Measurements from ENCODE around the gene TSHZ2. TPM values are rescaled to one million over a fixed set of nuclear protein-coding genes. Genes with fewer than 3 reads are reported as not detected.

Gene TSHZ2
- total RNA-seq, 1 experiment from 2014 or later: 0.07 TPM

GRCh38 chr20:53222932-53223331 lies 250.8 kb downstream of the TSHZ2 start:
- no peak overlapping the region for H2AFZ ChIP-seq (ENCODE audit: low read length)
- WGBS (ENCODE audit: extremely low coverage, insufficient read length, low lambda C conversion rate): no CpG with 5 or more reads among the region's 3 CpGs
- no peaks in the 10 kb centered on the region for H3K79me2 ChIP-seq (ENCODE audit: insufficient read depth, low read length)
- Mint-ChIP-seq H3K4me3 (no peak overlapping the region), H3K27ac (no peak overlapping the region), H3K36me3 (ENCODE audit: insufficient read depth in 1 of 3, low read depth in 3 of 3) (peaks cover 13 to 20% (median 20%) of the 10 kb centered on the region in 3 experiments), H3K9me3 (peaks cover 18 to 21% of the 10 kb centered on the region in 2 experiments), H3K27me3 (ENCODE audit: low read depth) (peaks cover 6% of the 10 kb centered on the region), H3K4me1 (peaks cover 29 to 33% of the 10 kb centered on the region in 2 experiments)
- no peaks in the 10 kb centered on the region for H3K9me3 ChIP-seq (ENCODE audit: control insufficient read depth, low read depth, low read length)
- TF ChIP-seq CTCF (conservative IDR thresholded peaks at IDR 0.05): no peak
- H3K18ac ChIP-seq (ENCODE audit: insufficient read length, low read depth, low read length): no peak overlapping the region
- no peak overlapping the region for H4K8ac ChIP-seq (replicated peaks; ENCODE audit: insufficient read length, low read depth, low read length)
- no peaks in the 10 kb centered on the region for H3K23me2 ChIP-seq (ENCODE audit: insufficient read length, low read depth, low read length, poor library complexity, severe bottlenecking)
- H2BK20ac ChIP-seq (ENCODE audit: low read depth, low read length, poor library complexity, severe bottlenecking): no peak overlapping the region
- no peak overlapping the region for H3K9ac ChIP-seq (ENCODE audit: extremely low read depth, insufficient read length, low read length)
- no peak overlapping the region for H4K5ac ChIP-seq (ENCODE audit: insufficient read length, low read depth, low read length)
- H2BK12ac ChIP-seq (ENCODE audit: insufficient read length, low read depth, low read length): no peak overlapping the region
- no peak overlapping the region for H3K4me2 ChIP-seq (ENCODE audit: insufficient read depth, insufficient read length, low read length)
- no peak overlapping the region for H2BK120ac ChIP-seq (ENCODE audit: low read depth, low read length, poor library complexity, severe bottlenecking)
- H2BK5ac ChIP-seq (ENCODE audit: insufficient read length, low read length): no peak overlapping the region
- H2AK5ac ChIP-seq (ENCODE audit: insufficient read length, low read length): no peak overlapping the region
- H3K23ac ChIP-seq (ENCODE audit: insufficient read length, low read depth, low read length): no peak overlapping the region
- no peak for DNase-seq
- H3K14ac ChIP-seq (ENCODE audit: insufficient read depth, low read length): no peak overlapping the region
- no peaks in the 10 kb centered on the region for H3K79me1 ChIP-seq (ENCODE audit: insufficient read depth, low read depth, low read length, poor library complexity, severe bottlenecking)
- no peak overlapping the region for H3K27ac ChIP-seq (ENCODE audit: insufficient read length, low read depth, low read length)
- no peaks in the 10 kb centered on the region for H4K20me1 ChIP-seq (ENCODE audit: control insufficient read depth, insufficient read depth, insufficient read length)
- no peak overlapping the region for H3K56ac ChIP-seq (ENCODE audit: insufficient read length, low read depth, low read length)
- no peak overlapping the region for H2BK15ac ChIP-seq (ENCODE audit: low read depth, low read length)
- H3K4me1 ChIP-seq (ENCODE audit: insufficient read depth, low read length): peaks cover 8% of the 10 kb centered on the region; the same call in 1 of the 2 replicates
- no peak overlapping the region for H3T11ph ChIP-seq (ENCODE audit: low read length)
- H3K27me3 ChIP-seq (ENCODE audit: insufficient read depth, low read length): no peaks in the 10 kb centered on the region
- no peak overlapping the region for H4K91ac ChIP-seq (ENCODE audit: insufficient read length, low read depth, low read length)
- no peak overlapping the region for H3K4ac ChIP-seq (ENCODE audit: low read depth, low read length)

All from H9 (cell line).